HL-60 (cell line): ENCODE results near the gene NKAIN2.
A peak's percentile ranks its signal among the peaks of the same experiment; 100 is the strongest.

ENCODE experiments used
- DNase-seq, 2 experiments: peaks; one replicate each; pipeline ENCODE4 v3.0.0-alpha.2; 2010 to 2020; ENCODE audit warnings: low read depth in 1 of 2, low spot score in 1 of 2
- H3K27ac ChIP-seq: fragments of 250-450 bp; sonication (Bioruptor Pico); replicated peaks from 2 replicates; pipeline ENCODE4 v1.5.1; 2020; ENCODE audit warnings: mild to moderate bottlenecking, moderate library complexity
- H3K27me3 ChIP-seq: fragments of 250-450 bp; sonication (Bioruptor Pico); 2 replicates; pipeline ENCODE4 v1.5.1; 2021; ENCODE audit warnings: mild to moderate bottlenecking, moderate library complexity; ENCODE audit not compliant: insufficient read depth, poor library complexity, severe bottlenecking
- H3K4me3 ChIP-seq: replicated peaks from 2 replicates; pipeline ENCODE4 v1.5.1; 2011; ENCODE audit warnings: mild to moderate bottlenecking, control low read depth, low read length; ENCODE audit not compliant: insufficient read depth
- GABPA ChIP-seq: IDR thresholded peaks from 2 replicates; pipeline ENCODE4 v1.6.1; 2012; ENCODE audit warnings: low read depth
- POLR2AphosphoS5 ChIP-seq: IDR thresholded peaks from 2 replicates; pipeline ENCODE4 v1.6.1; 2012; ENCODE audit warnings: low read depth
- SPI1 ChIP-seq: IDR thresholded peaks from 2 replicates; pipeline ENCODE4 v1.6.1; 2012; ENCODE audit warnings: low read depth, mild to moderate bottlenecking, borderline replicate concordance
- TF ChIP-seq, protein P1 (sequence below): IDR thresholded peaks from one replicate; pipeline ENCODE4 v1.5.1; 2011; ENCODE audit warnings: low read length, control low read depth, inconsistent platforms; ENCODE audit not compliant: insufficient read depth
- TF ChIP-seq, protein P2 (sequence below): IDR thresholded peaks from 2 replicates; pipeline ENCODE4 v1.6.1; 2012; ENCODE audit warnings: low read depth; ENCODE audit not compliant: insufficient replicate concordance

Gene NKAIN2

GRCh38 chr6:123802697-123803503, 765 bp upstream of the NKAIN2 start:
- DNase-seq: peak; percentile 17 to 65
- Histone ChIP-seq H3K27ac (no peak overlapping the region), H3K27me3 (peaks cover 36% of the 10 kb centered on the region), H3K4me3 (no peak overlapping the region)
- no peak for TF ChIP-seq GABPA
- no peak for TF ChIP-seq SPI1
- TF ChIP-seq, protein P1, sequence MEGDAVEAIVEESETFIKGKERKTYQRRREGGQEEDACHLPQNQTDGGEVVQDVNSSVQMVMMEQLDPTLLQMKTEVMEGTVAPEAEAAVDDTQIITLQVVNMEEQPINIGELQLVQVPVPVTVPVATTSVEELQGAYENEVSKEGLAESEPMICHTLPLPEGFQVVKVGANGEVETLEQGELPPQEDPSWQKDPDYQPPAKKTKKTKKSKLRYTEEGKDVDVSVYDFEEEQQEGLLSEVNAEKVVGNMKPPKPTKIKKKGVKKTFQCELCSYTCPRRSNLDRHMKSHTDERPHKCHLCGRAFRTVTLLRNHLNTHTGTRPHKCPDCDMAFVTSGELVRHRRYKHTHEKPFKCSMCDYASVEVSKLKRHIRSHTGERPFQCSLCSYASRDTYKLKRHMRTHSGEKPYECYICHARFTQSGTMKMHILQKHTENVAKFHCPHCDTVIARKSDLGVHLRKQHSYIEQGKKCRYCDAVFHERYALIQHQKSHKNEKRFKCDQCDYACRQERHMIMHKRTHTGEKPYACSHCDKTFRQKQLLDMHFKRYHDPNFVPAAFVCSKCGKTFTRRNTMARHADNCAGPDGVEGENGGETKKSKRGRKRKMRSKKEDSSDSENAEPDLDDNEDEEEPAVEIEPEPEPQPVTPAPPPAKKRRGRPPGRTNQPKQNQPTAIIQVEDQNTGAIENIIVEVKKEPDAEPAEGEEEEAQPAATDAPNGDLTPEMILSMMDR: peak; percentile 61
- TF ChIP-seq, protein P2, sequence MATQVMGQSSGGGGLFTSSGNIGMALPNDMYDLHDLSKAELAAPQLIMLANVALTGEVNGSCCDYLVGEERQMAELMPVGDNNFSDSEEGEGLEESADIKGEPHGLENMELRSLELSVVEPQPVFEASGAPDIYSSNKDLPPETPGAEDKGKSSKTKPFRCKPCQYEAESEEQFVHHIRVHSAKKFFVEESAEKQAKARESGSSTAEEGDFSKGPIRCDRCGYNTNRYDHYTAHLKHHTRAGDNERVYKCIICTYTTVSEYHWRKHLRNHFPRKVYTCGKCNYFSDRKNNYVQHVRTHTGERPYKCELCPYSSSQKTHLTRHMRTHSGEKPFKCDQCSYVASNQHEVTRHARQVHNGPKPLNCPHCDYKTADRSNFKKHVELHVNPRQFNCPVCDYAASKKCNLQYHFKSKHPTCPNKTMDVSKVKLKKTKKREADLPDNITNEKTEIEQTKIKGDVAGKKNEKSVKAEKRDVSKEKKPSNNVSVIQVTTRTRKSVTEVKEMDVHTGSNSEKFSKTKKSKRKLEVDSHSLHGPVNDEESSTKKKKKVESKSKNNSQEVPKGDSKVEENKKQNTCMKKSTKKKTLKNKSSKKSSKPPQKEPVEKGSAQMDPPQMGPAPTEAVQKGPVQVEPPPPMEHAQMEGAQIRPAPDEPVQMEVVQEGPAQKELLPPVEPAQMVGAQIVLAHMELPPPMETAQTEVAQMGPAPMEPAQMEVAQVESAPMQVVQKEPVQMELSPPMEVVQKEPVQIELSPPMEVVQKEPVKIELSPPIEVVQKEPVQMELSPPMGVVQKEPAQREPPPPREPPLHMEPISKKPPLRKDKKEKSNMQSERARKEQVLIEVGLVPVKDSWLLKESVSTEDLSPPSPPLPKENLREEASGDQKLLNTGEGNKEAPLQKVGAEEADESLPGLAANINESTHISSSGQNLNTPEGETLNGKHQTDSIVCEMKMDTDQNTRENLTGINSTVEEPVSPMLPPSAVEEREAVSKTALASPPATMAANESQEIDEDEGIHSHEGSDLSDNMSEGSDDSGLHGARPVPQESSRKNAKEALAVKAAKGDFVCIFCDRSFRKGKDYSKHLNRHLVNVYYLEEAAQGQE: no peak
- TF ChIP-seq POLR2AphosphoS5: no peak

GRCh38 chr6:123804014-123804786, 535 bp downstream of the NKAIN2 start:
- Histone ChIP-seq H3K27ac (no peak overlapping the region), H3K4me3 (no peak overlapping the region), H3K27me3 (peaks cover 42% of the 10 kb centered on the region)
- TF ChIP-seq, protein P1: no peak
- TF ChIP-seq GABPA (no peak), POLR2AphosphoS5 (no peak), SPI1 (no peak)
- TF ChIP-seq, protein P2: no peak
- DNase-seq: no peak

DNA sequence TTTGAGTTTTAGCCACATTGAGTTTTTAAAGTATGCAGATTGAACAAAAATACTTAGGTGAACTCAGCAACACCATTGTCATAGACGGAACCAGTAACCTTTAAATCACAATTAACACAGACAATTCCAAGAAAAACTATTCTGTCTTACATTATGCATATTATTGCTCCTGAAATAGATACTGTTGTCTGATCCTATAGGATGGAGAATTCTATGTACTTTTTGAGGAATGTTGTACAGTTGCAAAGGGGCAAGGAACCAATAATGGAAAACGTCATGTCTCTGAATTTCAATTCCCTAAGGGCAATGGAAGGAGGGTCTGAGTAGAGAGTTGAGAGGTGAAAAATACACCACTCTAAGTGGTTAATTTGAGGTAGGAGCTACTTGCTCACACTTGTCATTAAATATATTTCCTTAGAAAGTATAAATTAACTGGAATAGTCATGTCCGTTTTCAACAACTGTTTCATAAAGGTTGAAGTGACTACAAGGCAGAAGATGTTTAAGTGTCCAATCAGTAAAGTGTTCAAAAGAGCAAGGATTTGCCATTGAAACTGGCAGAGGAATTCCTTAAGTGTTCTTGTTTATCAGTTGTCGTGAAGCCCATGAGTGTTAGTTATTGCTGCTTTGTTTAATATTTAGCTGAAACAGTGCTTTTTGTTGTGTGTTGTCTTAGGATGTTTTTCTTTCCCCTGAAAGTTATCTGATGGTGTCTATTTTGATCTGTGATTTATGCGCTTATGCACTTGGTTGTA, 1.3 kb downstream of the NKAIN2 start:
- H3K27me3 ChIP-seq: peaks cover 42% of the 10 kb centered on the region
- no peak for DNase-seq

More for the DNA sequence above, 1.3 kb downstream of the NKAIN2 start:
- H3K27ac ChIP-seq: no peak overlapping the region
- H3K4me3 ChIP-seq: no peak overlapping the region
- no peak for TF ChIP-seq SPI1
- TF ChIP-seq, protein P1: no peak
- no peak for TF ChIP-seq POLR2AphosphoS5
- TF ChIP-seq GABPA: no peak
- TF ChIP-seq, protein P2: no peak
